Stomach (tissue), 9 donors: ENCODE data around the gene ISG20L2. TPM values are rescaled to one million over a fixed set of nuclear protein-coding genes. Genes with fewer than 3 reads are reported as not detected.

ENCODE experiments used
- DNase-seq, 2 donors: peaks; one replicate each; pipeline versions ENCODE4 v3.0.0 to v3.0.0-alpha.2; 2013 to 2019
- H3K27ac ChIP-seq, 5 donors: fragments of 200-600 bp in 4 of 5; sonication (generic) in 4 of 5; one replicate each; pipeline ENCODE4 v1.5.1; 2013 to 2019; ENCODE audit warnings: mild to moderate bottlenecking in 1 of 5, moderate library complexity in 1 of 5
- H3K27me3 ChIP-seq, 3 donors: fragments of 200-600 bp; sonication (generic); one replicate each; pipeline ENCODE4 v1.5.1; 2017 to 2019; ENCODE audit warnings: mixed run types in 1 of 3
- H3K36me3 ChIP-seq, 4 donors: fragments of 200-600 bp; sonication (generic); 1 replicate in 3 of 4; 2 replicates in 1 of 4; pipeline ENCODE4 v1.5.1; 2016 to 2019
- H3K4me1 ChIP-seq, 4 donors: fragments of 200-600 bp; sonication (generic); one replicate each; pipeline ENCODE4 v1.5.1; 2016 to 2019
- H3K4me3 ChIP-seq, 4 donors: fragments of 200-600 bp; sonication (generic) in 3 of 4; one replicate each; pipeline ENCODE4 v1.5.1; 2016 to 2019; ENCODE audit warnings: mild to moderate bottlenecking in 1 of 4
- H3K9me3 ChIP-seq, 4 donors: fragments of 200-600 bp; sonication (generic); one replicate each; pipeline ENCODE4 v1.5.1; 2016 to 2019
- EP300 ChIP-seq: sonication (generic); formaldehyde crosslinking; IDR thresholded peaks from one replicate; pipeline ENCODE4 v1.6.1; 2017; ENCODE audit warnings: antibody characterized with exemption
- POLR2A ChIP-seq, 4 donors: fragments of 450-650 bp; IDR thresholded peaks; one replicate each; pipeline ENCODE4 v1.6.1; 2016; ENCODE audit warnings: antibody characterized with exemption in 4 of 4, control low read depth in 2 of 4, mild to moderate bottlenecking in 1 of 4, moderate library complexity in 1 of 4
- POLR2AphosphoS5 ChIP-seq, 3 donors: sonication (generic); formaldehyde crosslinking; IDR thresholded peaks; one replicate each; pipeline ENCODE4 v1.6.1; 2016; ENCODE audit warnings: antibody characterized with exemption in 3 of 3
- WGBS, 5 donors: extraction: QIAGEN DNeasy Blood & Tissue Kit in 3 of 5; methylation state at CpG; one replicate each; pipeline versions ENCODE4 v1.1.5 to v1.1.7; 2013 to 2018; 5-methylcytosine and 5-hydroxymethylcytosine counted together
- intact Hi-C: fragments of 100-400 bp; cut with DNase I; formaldehyde crosslinking; loops from one replicate; pipeline ENCODE4 v1.15.1; 2023; ENCODE audit warnings: low total_unique reads
- polyA plus RNA-seq, 3 donors: library from polyadenylated mRNA; stranded (reverse); fragments of 200-250 nt; gene quantifications; one replicate each; pipeline ENCODE4 v1.2.3, GENCODE V29; 2013
- total RNA-seq, 5 donors: library from RNA; depleted of rRNA; stranded (reverse); fragments of >200 nt; gene quantifications; one replicate each; pipeline versions ENCODE4 v1.1.0 to v1.2.3, GENCODE V29; 2014 to 2016
- TF ChIP-seq, protein P1 (sequence below), 7 experiments: fragments of 450-650 bp in 4 of 7; fragments of 200-600 bp in 3 of 7; sonication (generic) in 3 of 7; IDR thresholded peaks; one replicate each; pipeline ENCODE4 v1.5.1; 2016 to 2019; ENCODE audit warnings: antibody characterized with exemption in 7 of 7, control low read depth in 2 of 7, mild to moderate bottlenecking in 1 of 7
- donor health status: healthy with polysubstance abuse.
- donor health status: Bipolar disorder and iron deficiency.
- donor health status: healthy.

Gene ISG20L2
- total and polyA plus RNA-seq, 8 donors, result 4.5 to 65.5 (median 11.7) TPM

DNA sequence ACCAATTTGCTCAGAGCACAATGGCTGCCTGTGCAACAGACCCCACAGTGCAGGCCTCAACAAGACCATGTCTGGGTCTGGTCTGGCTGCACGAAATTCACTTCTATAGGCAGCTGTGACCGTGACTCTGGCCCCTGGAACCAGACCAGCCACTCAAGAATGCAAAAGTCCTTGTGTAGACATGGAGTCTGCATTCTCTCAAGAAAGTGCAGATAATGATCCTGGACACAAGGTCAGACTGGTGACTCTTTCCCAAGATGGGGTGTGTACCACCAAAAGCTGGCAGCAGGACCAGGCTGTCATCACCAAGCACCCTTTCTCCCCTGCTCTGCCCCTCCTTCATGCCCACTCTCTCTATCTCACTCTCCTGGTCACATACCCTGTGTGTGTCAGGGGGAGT, 7.4 kb downstream of the ISG20L2 start:
- WGBS, 5 donors, result 74 to 91% (median 80%) methylated on average over 2 of the region's 2 CpGs
- no peak overlapping the region for H3K27ac ChIP-seq
- intact Hi-C loops, result no loop called here
- peaks cover 26 to 70% (median 63%) of the 10 kb centered on the region in 4 donors for H3K36me3 ChIP-seq
- no peaks in the 10 kb centered on the region for H3K27me3 ChIP-seq
- H3K4me1 ChIP-seq, result peaks cover 13 to 29% (median 22%) of the 10 kb centered on the region in 4 donors
- H3K9me3 ChIP-seq, result no peaks in the 10 kb centered on the region
- TF ChIP-seq, protein P1, sequence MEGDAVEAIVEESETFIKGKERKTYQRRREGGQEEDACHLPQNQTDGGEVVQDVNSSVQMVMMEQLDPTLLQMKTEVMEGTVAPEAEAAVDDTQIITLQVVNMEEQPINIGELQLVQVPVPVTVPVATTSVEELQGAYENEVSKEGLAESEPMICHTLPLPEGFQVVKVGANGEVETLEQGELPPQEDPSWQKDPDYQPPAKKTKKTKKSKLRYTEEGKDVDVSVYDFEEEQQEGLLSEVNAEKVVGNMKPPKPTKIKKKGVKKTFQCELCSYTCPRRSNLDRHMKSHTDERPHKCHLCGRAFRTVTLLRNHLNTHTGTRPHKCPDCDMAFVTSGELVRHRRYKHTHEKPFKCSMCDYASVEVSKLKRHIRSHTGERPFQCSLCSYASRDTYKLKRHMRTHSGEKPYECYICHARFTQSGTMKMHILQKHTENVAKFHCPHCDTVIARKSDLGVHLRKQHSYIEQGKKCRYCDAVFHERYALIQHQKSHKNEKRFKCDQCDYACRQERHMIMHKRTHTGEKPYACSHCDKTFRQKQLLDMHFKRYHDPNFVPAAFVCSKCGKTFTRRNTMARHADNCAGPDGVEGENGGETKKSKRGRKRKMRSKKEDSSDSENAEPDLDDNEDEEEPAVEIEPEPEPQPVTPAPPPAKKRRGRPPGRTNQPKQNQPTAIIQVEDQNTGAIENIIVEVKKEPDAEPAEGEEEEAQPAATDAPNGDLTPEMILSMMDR (IDR thresholded peaks at IDR 0.05), result no peak
- TF ChIP-seq EP300 (no peak), POLR2AphosphoS5 (IDR thresholded peaks at IDR 0.05) (no peak), POLR2A (IDR thresholded peaks at IDR 0.05) (no peak)
- DNase-seq, result no peak
- H3K4me3 ChIP-seq, result no peak overlapping the region

DNA sequence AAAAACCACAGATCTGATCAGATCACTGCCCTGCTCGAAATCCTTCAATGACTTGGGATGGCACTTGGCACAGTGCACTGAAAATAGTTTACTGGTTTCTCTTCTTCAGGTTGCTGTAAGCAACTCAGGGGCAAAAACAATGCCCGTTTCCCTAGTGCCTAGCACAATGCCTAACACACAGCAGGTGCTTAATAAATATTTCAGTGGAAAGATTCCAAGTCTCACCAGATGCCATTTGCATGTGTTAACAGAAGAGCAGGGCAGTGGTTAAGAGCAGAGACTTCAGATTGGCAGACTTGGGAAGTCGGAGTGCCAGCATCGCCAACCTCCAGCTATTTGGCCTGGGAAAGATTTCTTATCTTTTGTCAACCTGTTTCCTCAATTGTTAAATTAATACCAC, 11.2 kb downstream of the ISG20L2 start:
- 41 to 66% (median 51%) methylated on average over 4 of the region's 4 CpGs for WGBS, 5 donors
- Histone ChIP-seq H3K27ac (no peak overlapping the region), H3K9me3 (no peaks in the 10 kb centered on the region), H3K4me3 (no peak overlapping the region), H3K27me3 (no peaks in the 10 kb centered on the region), H3K36me3 (peaks cover 9 to 49% (median 43%) of the 10 kb centered on the region in 4 donors), H3K4me1 (no peaks in the 10 kb centered on the region)
- intact Hi-C loops, result no loop called here
- no peak for DNase-seq
- TF ChIP-seq POLR2A (IDR thresholded peaks at IDR 0.05) (no peak), POLR2AphosphoS5 (IDR thresholded peaks at IDR 0.05) (no peak)

DNA sequence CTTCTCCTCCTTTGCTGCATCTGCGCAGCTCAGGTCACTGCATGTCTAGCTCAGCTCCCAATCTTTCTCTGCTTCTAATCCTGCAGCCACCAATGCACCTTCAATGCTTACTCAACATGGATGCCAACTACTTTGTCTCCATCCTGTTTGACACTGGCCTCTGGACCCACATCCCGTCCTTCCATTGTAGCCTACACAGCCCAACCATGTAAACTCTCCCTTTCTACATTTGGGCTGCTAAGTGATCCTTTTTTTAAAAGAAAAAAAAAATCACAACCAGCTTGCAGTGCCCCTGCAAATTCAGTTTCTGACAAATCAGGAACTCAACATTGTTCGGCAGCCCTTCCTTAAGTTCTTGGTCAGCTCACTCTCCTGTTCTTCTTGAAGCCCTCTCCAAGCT, 13.7 kb downstream of the ISG20L2 start:
- WGBS, 5 donors, result 81 to 88% (median 85%) methylated on average over 3 of the region's 3 CpGs
- H3K27me3 ChIP-seq, result no peaks in the 10 kb centered on the region
- no peak for DNase-seq
- peaks cover 0 to 12% (median 10%) of the 10 kb centered on the region in 4 donors for H3K4me1 ChIP-seq
- H3K9me3 ChIP-seq, result no peaks in the 10 kb centered on the region
- TF ChIP-seq EP300 (no peak), POLR2A (IDR thresholded peaks at IDR 0.05) (no peak), POLR2AphosphoS5 (IDR thresholded peaks at IDR 0.05) (no peak)
- TF ChIP-seq, protein P1 (IDR thresholded peaks at IDR 0.05), result no peak
- peaks cover 1 to 24% (median 18%) of the 10 kb centered on the region in 4 donors for H3K36me3 ChIP-seq
- intact Hi-C loops, result no loop called here
- no peak overlapping the region for H3K4me3 ChIP-seq
- no peak overlapping the region for H3K27ac ChIP-seq

DNA sequence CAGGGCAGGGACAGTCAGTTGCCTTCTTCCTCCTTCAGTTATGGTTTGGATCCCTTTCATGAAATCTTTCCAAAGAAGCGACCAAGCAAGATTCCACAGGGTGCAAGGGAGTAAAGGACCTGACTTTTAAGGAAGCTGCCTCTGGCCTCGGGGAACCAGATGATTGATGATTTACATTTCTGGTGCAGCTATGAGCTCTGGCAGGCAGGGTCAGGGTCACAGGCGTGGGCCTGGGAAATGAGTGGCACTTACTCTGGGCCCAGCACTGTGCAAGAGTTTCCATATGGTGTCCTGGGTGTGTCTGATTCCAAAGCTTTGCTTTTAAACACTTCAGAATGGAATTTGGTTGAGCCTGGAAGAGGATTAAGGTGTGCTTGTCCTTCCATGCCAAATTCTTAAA, 15.9 kb downstream of the ISG20L2 start:
- H3K27ac ChIP-seq, result no peak overlapping the region

More for the DNA sequence above, 15.9 kb downstream of the ISG20L2 start:
- Histone ChIP-seq H3K9me3 (no peaks in the 10 kb centered on the region), H3K27me3 (no peaks in the 10 kb centered on the region), H3K36me3 (peaks cover 0 to 16% (median 9%) of the 10 kb centered on the region in 4 donors), H3K4me1 (peaks cover 0 to 22% (median 17%) of the 10 kb centered on the region in 4 donors), H3K4me3 (no peak overlapping the region)
- no peak for TF ChIP-seq POLR2AphosphoS5 (IDR thresholded peaks at IDR 0.05)
- TF ChIP-seq, protein P1 (IDR thresholded peaks at IDR 0.05), result no peak
- no peak for TF ChIP-seq EP300
- TF ChIP-seq POLR2A (IDR thresholded peaks at IDR 0.05), result no peak
- intact Hi-C loops, result no loop called here
- no peak for DNase-seq
- 54 to 75% (median 61%) methylated on average over 3 of the region's 3 CpGs for WGBS, 5 donors
